CD8-positive, alpha-beta memory T cell (primary cell): ENCODE results near the gene RASAL2. TPM values are rescaled to one million over a fixed set of nuclear protein-coding genes. Genes with fewer than 3 reads are reported as not detected.
"Not testable (repeated sequence)": the region's sequence is repeated elsewhere in the genome, so short reads cannot be mapped to it uniquely, and the experiment has no call there.

Experiments
- CTCF ChIA-PET: fragments of 350-600 bp; sonication (Branson Sonifier 250); formaldehyde crosslinking; loops from one replicate; lab custom pipeline; 2021; ENCODE audit warnings: antibody characterized with exemption; lab: Charles Lee
- POLR2A ChIA-PET: fragments of 350-600 bp; sonication (Branson Sonifier 250); formaldehyde crosslinking; loops from one replicate; lab custom pipeline; 2021; ENCODE audit warnings: antibody characterized with exemption; lab: Charles Lee
- DNase-seq, 5 donors: peaks; one replicate each; pipeline versions ENCODE4 v3.0.0 to v3.0.0-alpha.2; 2020 to 2022; ENCODE audit warnings: mixed read lengths in 1 of 5
- H3K27ac ChIP-seq: one replicate; pipeline ENCODE4 v1.7.0; 2013; ENCODE audit warnings: low read depth, mild to moderate bottlenecking, low read length, moderate library complexity
- H3K27me3 ChIP-seq: 2 replicates; pipeline ENCODE4 v1.7.0; 2013; ENCODE audit warnings: low read length, mild to moderate bottlenecking; ENCODE audit not compliant: insufficient read depth, poor library complexity, severe bottlenecking
- H3K36me3 ChIP-seq: 2 replicates; pipeline ENCODE4 v1.7.0; 2013; ENCODE audit warnings: mild to moderate bottlenecking, low read length, moderate library complexity; ENCODE audit not compliant: insufficient read depth
- H3K4me1 ChIP-seq: 2 replicates; pipeline ENCODE4 v1.7.0; 2013; ENCODE audit warnings: mild to moderate bottlenecking, low read length, moderate library complexity; ENCODE audit not compliant: insufficient read depth
- H3K4me3 ChIP-seq: 2 replicates; pipeline ENCODE4 v1.7.0; 2013; ENCODE audit warnings: mild to moderate bottlenecking, low read length
- H3K9me3 ChIP-seq: 2 replicates; pipeline ENCODE4 v1.7.0; 2013; ENCODE audit warnings: mild to moderate bottlenecking, low read length
- H3K27ac Mint-ChIP-seq, 8 donors: one replicate each; pipeline ENCODE4 v1.8.0; 2020 to 2021; ENCODE audit warnings: mixed read lengths in 8 of 8, mild to moderate bottlenecking in 6 of 8, inconsistent platforms in 3 of 8, moderate library complexity in 3 of 8
- H3K27me3 Mint-ChIP-seq, 2 donors: one replicate each; pipeline ENCODE4 v1.8.0; 2020 to 2021; ENCODE audit warnings: mixed read lengths in 2 of 2, mild to moderate bottlenecking in 1 of 2, moderate library complexity in 1 of 2
- H3K36me3 Mint-ChIP-seq, 3 donors: one replicate each; pipeline ENCODE4 v1.8.0; 2020 to 2021; ENCODE audit warnings: mixed read lengths in 3 of 3, inconsistent platforms in 1 of 3, mild to moderate bottlenecking in 1 of 3
- H3K4me1 Mint-ChIP-seq, 3 donors: one replicate each; pipeline ENCODE4 v1.8.0; 2020 to 2021; ENCODE audit warnings: mixed read lengths in 3 of 3, inconsistent platforms in 1 of 3, mild to moderate bottlenecking in 1 of 3
- H3K4me3 Mint-ChIP-seq, 7 donors: one replicate each; pipeline ENCODE4 v1.8.0; 2020 to 2021; ENCODE audit warnings: mixed read lengths in 7 of 7, mild to moderate bottlenecking in 6 of 7, moderate library complexity in 4 of 7, inconsistent platforms in 2 of 7
- H3K9me3 Mint-ChIP-seq, 5 donors: one replicate each; pipeline ENCODE4 v1.8.0; 2020 to 2022; ENCODE audit warnings: mixed read lengths in 5 of 5, mild to moderate bottlenecking in 3 of 5, moderate library complexity in 2 of 5, inconsistent platforms in 1 of 5
- polyA plus RNA-seq: library from polyadenylated mRNA; unstranded; fragments of 300-500 nt; fragmentation: Illumina TruSeq; gene quantifications from one replicate; pipeline ENCODE4 v1.2.3, GENCODE V29; 2021
- total RNA-seq, 2 experiments: library from RNA; stranded (reverse); gene quantifications; one replicate each; pipeline ENCODE4 v1.2.3, GENCODE V29; 2021

RASAL2 gene
- total and polyA plus RNA-seq, 3 experiments from 2014 or later: 0.04 to 0.07 TPM; not detected in 1

DNA sequence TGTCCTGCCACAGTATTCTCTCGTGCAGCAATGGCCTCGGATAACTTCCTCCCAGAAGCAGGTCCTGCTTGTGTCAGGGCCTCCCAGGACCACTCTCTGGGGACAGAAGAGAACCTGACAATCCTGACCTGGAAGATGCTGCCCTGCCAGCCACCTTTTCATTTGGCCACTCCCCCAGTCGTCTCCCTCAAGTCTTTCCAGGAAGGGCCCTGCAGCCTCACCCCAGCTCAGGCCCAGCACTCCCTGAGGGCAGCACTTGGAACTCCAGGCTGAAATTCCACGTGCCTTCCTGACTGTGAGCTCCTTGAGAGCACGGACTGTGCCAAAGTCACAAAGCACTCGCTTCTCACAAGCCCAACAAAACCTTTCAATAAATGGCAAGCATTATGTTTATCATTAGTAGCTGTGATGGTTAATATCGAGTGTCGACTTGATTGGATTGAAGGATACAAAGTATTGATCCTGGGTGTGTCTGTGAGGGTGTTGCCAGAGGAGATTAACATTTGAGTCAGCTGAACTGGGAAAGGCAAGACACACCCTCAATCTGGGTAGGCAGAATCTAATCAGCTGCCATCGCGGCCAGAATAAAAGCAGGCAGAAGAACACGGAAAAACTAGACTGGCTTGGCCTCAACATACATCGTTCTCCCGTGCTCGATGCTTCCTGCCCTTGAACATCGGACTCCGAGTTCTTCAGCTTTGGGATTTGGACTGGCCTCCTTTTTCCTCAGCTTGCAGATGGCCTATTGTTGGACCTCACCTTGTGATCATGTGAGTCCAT, 405.2 kb downstream of the RASAL2 start:
- Mint-ChIP-seq H3K9me3 (no peaks in the 10 kb centered on the region), H3K4me1 (peaks cover 0 to 4% (median 0%) of the 10 kb centered on the region in 3 donors), H3K4me3 (no peak overlapping the region), H3K36me3 (no peaks in the 10 kb centered on the region), H3K27me3 (peaks cover 7 to 15% of the 10 kb centered on the region in 2 donors), H3K27ac (no peak overlapping the region)
- no peaks in the 10 kb centered on the region for H3K36me3 ChIP-seq
- no peak overlapping the region for H3K4me3 ChIP-seq
- no peaks in the 10 kb centered on the region for H3K9me3 ChIP-seq
- no peak for DNase-seq
- POLR2A ChIA-PET: no interaction called here
- H3K27ac ChIP-seq: no peak overlapping the region
- CTCF ChIA-PET: no interaction called here
- H3K4me1 ChIP-seq: no peaks in the 10 kb centered on the region
- H3K27me3 ChIP-seq: no peaks in the 10 kb centered on the region

DNA sequence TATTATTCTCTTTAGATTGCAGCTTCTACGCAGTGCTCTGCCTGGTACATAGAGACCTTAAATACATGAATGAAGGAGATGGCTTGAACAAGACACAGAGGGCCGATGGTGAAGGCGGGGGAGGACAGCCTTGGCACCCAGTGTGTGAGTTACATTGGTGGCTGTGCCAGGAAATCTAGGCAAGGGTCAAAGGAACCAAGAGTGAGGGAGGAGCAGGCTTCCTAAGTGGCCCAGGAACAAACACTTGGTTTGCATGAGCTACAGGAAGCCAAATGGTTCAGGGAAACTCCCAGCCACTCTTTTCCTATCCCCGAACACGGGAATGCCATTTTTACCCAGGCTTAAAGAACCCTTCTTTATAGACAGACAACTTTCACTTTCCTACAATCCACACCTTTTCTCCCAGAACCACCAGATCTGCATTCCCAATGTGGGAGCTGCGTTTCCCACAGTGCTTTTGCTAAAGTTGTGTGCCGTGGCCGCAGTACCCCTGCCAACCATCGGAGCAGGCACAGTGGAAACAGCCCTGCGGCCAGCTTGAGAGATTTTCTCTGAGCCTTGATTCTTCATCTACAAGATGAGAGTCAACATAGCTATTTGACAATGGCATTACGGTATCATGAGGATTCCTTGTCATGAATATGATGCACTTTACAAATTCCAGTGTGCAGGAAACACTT, 406.3 kb downstream of the RASAL2 start:
- Histone ChIP-seq H3K27me3 (no peaks in the 10 kb centered on the region), H3K27ac (no peak overlapping the region), H3K36me3 (no peaks in the 10 kb centered on the region), H3K9me3 (no peaks in the 10 kb centered on the region), H3K4me1 (no peaks in the 10 kb centered on the region), H3K4me3 (no peak overlapping the region)
- H3K9me3 Mint-ChIP-seq: no peaks in the 10 kb centered on the region
- H3K4me3 Mint-ChIP-seq: no peak overlapping the region
- no peak for DNase-seq
- no peaks in the 10 kb centered on the region for H3K36me3 Mint-ChIP-seq
- ChIA-PET POLR2A (no interaction called here), CTCF (interaction anchor here (0.6 to 1.9 kb wide), 4 partner anchors 11 to 1415 kb away, joined by 3 to 6 read pairs (median 4); no protein-coding TSS in a partner anchor)
- peaks cover 7 to 18% of the 10 kb centered on the region in 2 donors for H3K27me3 Mint-ChIP-seq
- no peak overlapping the region for H3K27ac Mint-ChIP-seq
- peaks cover 0 to 4% (median 0%) of the 10 kb centered on the region in 3 donors for H3K4me1 Mint-ChIP-seq

DNA sequence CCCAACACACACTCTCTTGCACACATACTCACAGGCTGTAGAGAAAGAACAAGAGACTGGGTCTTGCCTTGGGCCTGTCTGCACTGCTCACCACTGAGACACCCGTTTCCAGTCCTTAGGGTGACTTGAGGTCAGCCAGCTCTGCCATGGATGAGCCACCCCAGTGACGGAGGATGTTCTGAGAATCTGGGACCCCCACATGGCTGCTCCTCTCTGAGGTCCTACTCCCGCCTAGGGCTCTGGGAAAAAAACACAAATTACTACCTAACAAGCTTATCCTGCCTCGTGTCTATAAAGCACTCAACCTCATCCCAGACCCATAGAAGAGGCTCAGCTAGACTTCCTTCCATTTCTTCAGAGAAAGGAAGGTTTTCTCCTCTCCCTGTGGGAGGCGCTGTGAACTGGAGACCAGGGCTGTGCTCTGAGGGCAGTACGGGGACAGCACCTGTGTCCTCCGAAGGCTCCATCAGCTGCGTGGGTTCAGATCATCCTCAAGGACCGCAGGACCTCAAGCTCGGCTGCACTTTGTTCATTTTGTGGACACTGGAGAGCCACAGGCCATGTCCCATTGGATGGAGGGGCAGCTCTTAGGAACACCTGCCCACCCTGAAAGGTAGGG, 407.1 kb downstream of the RASAL2 start:
- DNase-seq: no peak
- Mint-ChIP-seq H3K36me3 (no peaks in the 10 kb centered on the region), H3K27ac (no peak overlapping the region), H3K9me3 (no peaks in the 10 kb centered on the region), H3K27me3 (peaks cover 7 to 18% of the 10 kb centered on the region in 2 donors), H3K4me3 (no peak overlapping the region), H3K4me1 (peaks cover 0 to 4% (median 0%) of the 10 kb centered on the region in 3 donors)
- ChIA-PET CTCF (interaction anchor here (0.6 to 1.9 kb wide), 3 partner anchors 10 to 1414 kb away, joined by 3 to 6 read pairs (median 3); no protein-coding TSS in a partner anchor), POLR2A (no interaction called here)
- Histone ChIP-seq H3K4me3 (no peak overlapping the region), H3K27me3 (no peaks in the 10 kb centered on the region), H3K9me3 (no peaks in the 10 kb centered on the region), H3K36me3 (no peaks in the 10 kb centered on the region), H3K4me1 (no peaks in the 10 kb centered on the region), H3K27ac (no peak overlapping the region)

DNA sequence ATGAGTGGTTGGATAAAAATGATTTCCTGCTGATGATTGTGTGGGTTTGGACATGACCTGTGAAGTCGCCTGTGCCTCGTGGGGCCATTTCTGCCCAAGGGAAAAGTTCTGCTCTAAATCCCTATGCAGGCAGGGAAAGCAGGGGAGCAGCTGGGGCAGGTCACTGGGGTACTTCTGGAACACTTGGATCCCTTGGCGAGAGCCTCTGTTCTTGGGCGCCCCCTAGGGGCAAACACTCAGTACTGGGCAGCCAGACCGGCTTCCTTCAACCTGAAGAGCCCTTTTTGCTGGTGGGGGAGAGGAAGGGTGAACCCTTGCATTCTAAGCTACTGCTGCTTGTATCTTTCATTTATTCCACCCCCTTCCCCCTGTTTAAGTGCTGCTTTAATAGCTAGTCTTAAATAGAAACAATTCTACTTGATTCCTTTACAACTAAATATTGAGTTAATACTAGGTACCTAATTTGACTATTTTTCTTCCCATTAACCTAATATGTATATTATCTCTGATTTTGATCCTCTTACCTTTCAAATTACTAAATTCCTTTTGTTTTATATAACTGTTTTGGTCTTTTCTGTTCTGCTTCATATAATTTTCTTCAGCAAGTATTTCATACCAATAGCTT, 407.9 kb downstream of the RASAL2 start:
- H3K27me3 Mint-ChIP-seq: peaks cover 9 to 18% of the 10 kb centered on the region in 2 donors

DNA sequence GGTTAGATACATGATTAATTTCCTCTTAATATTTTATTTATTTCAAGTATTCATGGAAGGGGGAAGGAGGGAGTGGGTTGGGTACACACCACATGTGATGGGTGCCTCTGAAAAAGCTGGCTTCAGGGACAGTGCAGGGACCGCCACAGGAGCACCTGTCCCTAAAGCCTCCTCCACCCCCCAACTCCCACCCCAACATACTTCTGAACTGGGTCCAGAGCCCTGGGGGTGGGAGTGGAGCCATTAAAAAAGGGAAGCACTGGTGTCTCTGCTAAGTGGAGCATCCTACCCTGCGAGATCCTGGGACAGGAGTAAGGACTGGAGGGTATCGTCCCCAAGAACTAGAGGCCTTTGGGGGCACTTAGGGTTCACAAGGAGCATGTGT, 408.4 kb downstream of the RASAL2 start:
- peaks cover 0 to 4% (median 0%) of the 10 kb centered on the region in 3 donors for H3K4me1 Mint-ChIP-seq
- no peak overlapping the region for H3K27ac Mint-ChIP-seq
- no peaks in the 10 kb centered on the region for H3K36me3 ChIP-seq
- ChIA-PET POLR2A (no interaction called here), CTCF (interaction anchor here (1.9 kb wide), 1 partner anchor 27 kb away, joined by 6 read pairs; no protein-coding TSS in a partner anchor)
- peaks cover 9 to 16% of the 10 kb centered on the region in 2 donors for H3K27me3 Mint-ChIP-seq
- no peaks in the 10 kb centered on the region for H3K27me3 ChIP-seq
- H3K9me3 Mint-ChIP-seq: no peaks in the 10 kb centered on the region
- no peak for DNase-seq
- H3K4me3 Mint-ChIP-seq: no peak overlapping the region
- H3K4me1 ChIP-seq: no peaks in the 10 kb centered on the region
- no peaks in the 10 kb centered on the region for H3K36me3 Mint-ChIP-seq
- H3K9me3 ChIP-seq: no peaks in the 10 kb centered on the region
- H3K4me3 ChIP-seq: no peak overlapping the region
- no peak overlapping the region for H3K27ac ChIP-seq

More for the DNA sequence above, 407.9 kb downstream of the RASAL2 start:
- Mint-ChIP-seq H3K4me1 (peaks cover 0 to 4% (median 0%) of the 10 kb centered on the region in 3 donors), H3K27ac (no peak overlapping the region), H3K36me3 (no peaks in the 10 kb centered on the region), H3K9me3 (no peaks in the 10 kb centered on the region), H3K4me3 (no peak overlapping the region)
- no peak overlapping the region for H3K4me3 ChIP-seq
- no peaks in the 10 kb centered on the region for H3K36me3 ChIP-seq
- H3K27ac ChIP-seq: no peak overlapping the region
- H3K4me1 ChIP-seq: no peaks in the 10 kb centered on the region
- CTCF ChIA-PET: interaction anchor here (1.4 to 1.9 kb wide), 2 partner anchors 10 to 27 kb away, joined by 3 to 6 read pairs; no protein-coding TSS in a partner anchor
- DNase-seq: peak in 1 of 5 donors; percentile 9
- no peaks in the 10 kb centered on the region for H3K27me3 ChIP-seq
- POLR2A ChIA-PET: no interaction called here
- H3K9me3 ChIP-seq: no peaks in the 10 kb centered on the region

DNA sequence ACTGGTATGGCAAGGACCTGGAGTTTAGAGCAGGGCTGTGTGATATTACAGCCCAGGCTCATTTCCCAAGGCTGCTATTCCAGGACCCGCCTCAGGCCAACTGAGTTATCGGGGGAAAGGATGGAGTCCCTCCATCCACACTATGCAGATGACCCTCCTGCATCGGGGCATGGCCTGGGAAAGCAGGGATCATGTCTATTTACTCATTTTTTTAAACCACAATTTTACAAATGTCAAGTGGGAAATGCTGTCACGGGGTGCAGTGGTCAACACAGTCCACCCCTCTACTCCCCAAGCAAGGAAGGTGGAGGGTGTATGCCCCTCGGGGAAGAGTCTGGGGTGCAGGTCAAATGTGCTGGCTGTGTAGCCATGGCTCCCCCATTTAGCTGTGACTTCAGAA, 409.0 kb downstream of the RASAL2 start:
- ChIA-PET CTCF (no interaction called here), POLR2A (no interaction called here)
- Mint-ChIP-seq H3K9me3 (no peaks in the 10 kb centered on the region), H3K27ac (no peak overlapping the region), H3K36me3 (no peaks in the 10 kb centered on the region), H3K27me3 (peaks cover 9 to 15% of the 10 kb centered on the region in 2 donors), H3K4me3 (no peak overlapping the region), H3K4me1 (peaks cover 0 to 4% (median 0%) of the 10 kb centered on the region in 3 donors)
- no peak for DNase-seq
- Histone ChIP-seq H3K4me1 (no peaks in the 10 kb centered on the region), H3K27ac (no peak overlapping the region), H3K36me3 (no peaks in the 10 kb centered on the region), H3K27me3 (no peaks in the 10 kb centered on the region), H3K4me3 (no peak overlapping the region), H3K9me3 (no peaks in the 10 kb centered on the region)

DNA sequence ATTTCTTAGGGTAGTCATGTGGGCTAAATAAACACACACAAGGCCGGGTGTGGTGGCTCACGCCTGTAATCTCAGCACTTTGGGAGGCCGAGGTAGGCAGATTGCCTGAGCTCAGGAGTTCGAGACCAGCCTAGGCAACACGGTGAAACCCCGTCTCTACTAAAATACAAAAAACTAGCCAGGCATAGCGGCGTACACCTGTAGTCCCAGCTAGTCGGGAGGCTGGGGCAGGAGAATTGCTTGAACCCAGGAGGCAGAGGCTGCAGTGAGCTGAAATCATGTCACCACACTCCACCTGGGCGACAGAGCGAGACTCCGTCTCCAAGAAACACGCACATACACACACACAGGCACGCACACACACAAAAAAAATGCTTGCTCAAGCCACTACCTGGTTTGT, 409.4 kb downstream of the RASAL2 start:
- CTCF ChIA-PET, H3K4me3 ChIP-seq, POLR2A ChIA-PET, H3K36me3 ChIP-seq, H3K9me3 ChIP-seq, H3K9me3 Mint-ChIP-seq, H3K27me3 ChIP-seq, H3K4me1 Mint-ChIP-seq, H3K36me3 Mint-ChIP-seq, DNase-seq, H3K27ac Mint-ChIP-seq, H3K4me3 Mint-ChIP-seq, H3K4me1 ChIP-seq, H3K27ac ChIP-seq: not testable (repeated sequence)
- peaks cover 9 to 15% of the 10 kb centered on the region in 2 donors for H3K27me3 Mint-ChIP-seq
